ENCODE measurements around the gene NACC2.

DNA sequence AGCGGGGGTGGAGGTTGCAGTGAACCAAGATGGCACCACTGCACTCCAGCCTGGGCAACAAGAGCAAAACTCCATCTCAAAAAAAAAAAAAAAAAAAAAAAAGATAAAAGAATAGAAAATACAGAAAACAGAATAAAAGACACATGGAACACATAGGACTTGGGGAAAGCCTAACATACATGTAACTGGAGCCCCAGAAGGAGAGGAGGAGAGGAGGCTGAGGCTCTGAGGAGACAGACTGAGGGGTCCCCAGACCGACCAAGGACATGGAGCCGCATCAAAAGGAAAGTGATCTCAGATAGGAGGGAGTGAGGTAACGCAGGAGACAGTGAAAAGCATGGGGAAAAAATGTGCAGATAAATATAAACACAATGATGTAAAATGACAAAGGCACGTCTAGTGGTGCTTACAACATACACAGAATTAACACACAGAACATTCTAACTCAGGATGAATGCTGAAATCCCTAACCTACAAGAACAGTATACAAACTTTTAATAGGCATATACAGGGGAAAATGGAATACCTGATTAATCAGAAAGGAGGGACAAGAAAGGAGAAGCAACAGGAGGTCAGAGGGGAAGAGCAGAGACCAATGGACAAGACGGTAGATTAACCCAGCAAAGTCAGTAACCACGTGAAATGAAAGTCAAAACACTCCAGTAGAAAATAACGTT is 68.7 kb downstream of the NACC2 start:
- TF ChIP-seq POLR2A (IDR thresholded peaks at IDR 0.05), result no peak
- TF ChIP-seq, protein P1, sequence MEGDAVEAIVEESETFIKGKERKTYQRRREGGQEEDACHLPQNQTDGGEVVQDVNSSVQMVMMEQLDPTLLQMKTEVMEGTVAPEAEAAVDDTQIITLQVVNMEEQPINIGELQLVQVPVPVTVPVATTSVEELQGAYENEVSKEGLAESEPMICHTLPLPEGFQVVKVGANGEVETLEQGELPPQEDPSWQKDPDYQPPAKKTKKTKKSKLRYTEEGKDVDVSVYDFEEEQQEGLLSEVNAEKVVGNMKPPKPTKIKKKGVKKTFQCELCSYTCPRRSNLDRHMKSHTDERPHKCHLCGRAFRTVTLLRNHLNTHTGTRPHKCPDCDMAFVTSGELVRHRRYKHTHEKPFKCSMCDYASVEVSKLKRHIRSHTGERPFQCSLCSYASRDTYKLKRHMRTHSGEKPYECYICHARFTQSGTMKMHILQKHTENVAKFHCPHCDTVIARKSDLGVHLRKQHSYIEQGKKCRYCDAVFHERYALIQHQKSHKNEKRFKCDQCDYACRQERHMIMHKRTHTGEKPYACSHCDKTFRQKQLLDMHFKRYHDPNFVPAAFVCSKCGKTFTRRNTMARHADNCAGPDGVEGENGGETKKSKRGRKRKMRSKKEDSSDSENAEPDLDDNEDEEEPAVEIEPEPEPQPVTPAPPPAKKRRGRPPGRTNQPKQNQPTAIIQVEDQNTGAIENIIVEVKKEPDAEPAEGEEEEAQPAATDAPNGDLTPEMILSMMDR (IDR thresholded peaks at IDR 0.05), result no peak
- no peak for TF ChIP-seq POLR2AphosphoS5 (IDR thresholded peaks at IDR 0.05)
- TF ChIP-seq EP300 (IDR thresholded peaks at IDR 0.05), result no peak

All from gastroesophageal sphincter (tissue), 3 donors.